Measurements from ENCODE around the gene NAV3. TPM values are rescaled to one million over a fixed set of nuclear protein-coding genes. Genes with fewer than 3 reads are reported as not detected.

NAV3 gene
- total RNA-seq, 1 donor from 2014 or later = 17.0 TPM

- Histone ChIP-seq H3K4me3 (ENCODE audit: low read depth, low read length) (no peak overlapping the region), H3K36me3 (ENCODE audit: control insufficient read depth, insufficient read depth, low read length) (no peaks in the 10 kb centered on the region), H3K27me3 (ENCODE audit: control insufficient read depth, insufficient read depth, low read length) (no peaks in the 10 kb centered on the region)
- TF ChIP-seq, protein P1, sequence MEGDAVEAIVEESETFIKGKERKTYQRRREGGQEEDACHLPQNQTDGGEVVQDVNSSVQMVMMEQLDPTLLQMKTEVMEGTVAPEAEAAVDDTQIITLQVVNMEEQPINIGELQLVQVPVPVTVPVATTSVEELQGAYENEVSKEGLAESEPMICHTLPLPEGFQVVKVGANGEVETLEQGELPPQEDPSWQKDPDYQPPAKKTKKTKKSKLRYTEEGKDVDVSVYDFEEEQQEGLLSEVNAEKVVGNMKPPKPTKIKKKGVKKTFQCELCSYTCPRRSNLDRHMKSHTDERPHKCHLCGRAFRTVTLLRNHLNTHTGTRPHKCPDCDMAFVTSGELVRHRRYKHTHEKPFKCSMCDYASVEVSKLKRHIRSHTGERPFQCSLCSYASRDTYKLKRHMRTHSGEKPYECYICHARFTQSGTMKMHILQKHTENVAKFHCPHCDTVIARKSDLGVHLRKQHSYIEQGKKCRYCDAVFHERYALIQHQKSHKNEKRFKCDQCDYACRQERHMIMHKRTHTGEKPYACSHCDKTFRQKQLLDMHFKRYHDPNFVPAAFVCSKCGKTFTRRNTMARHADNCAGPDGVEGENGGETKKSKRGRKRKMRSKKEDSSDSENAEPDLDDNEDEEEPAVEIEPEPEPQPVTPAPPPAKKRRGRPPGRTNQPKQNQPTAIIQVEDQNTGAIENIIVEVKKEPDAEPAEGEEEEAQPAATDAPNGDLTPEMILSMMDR (IDR thresholded peaks at IDR 0.05; ENCODE audit: insufficient read depth, low read length, poor library complexity, severe bottlenecking) = no peak
- DNase-seq (ENCODE audit: low read depth) = no peak
These were observed 63.2 kb downstream of the NAV3 start for GRCh38 chr12:77893918-77894317.

- Histone ChIP-seq H3K36me3 (ENCODE audit: control insufficient read depth, insufficient read depth, low read length) (no peaks in the 10 kb centered on the region), H3K27me3 (ENCODE audit: control insufficient read depth, insufficient read depth, low read length) (no peaks in the 10 kb centered on the region), H3K4me3 (ENCODE audit: low read depth, low read length) (no peak overlapping the region)
- TF ChIP-seq, protein P1 (IDR thresholded peaks at IDR 0.05; ENCODE audit: insufficient read depth, low read length, poor library complexity, severe bottlenecking) = no peak
- no peak for DNase-seq (ENCODE audit: low read depth)
These were observed 63.9 kb downstream of the NAV3 start for GRCh38 chr12:77894556-77894955.

DNA sequence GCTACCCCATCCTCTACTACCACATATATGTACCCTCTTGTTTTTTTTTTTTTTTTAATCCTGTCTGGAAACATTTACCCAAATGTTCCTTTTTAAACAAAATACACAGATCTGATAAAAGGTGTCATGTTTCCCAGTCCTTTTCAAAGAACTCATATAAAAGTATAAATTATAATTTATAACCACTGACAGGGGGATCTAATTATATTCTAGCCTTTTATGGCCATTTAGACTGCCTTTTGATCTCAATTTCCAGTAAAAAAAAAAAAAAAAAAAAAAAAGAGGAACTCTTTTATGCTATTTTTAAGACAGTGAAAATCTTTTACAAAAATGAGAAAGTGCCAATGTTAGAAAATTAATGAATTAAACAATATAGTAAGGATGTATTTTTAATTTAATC, 65.0 kb downstream of the NAV3 start:
- H3K4me3 ChIP-seq (ENCODE audit: low read depth, low read length) = no peak overlapping the region
- H3K27me3 ChIP-seq (ENCODE audit: control insufficient read depth, insufficient read depth, low read length) = no peaks in the 10 kb centered on the region
- TF ChIP-seq, protein P1 (IDR thresholded peaks at IDR 0.05; ENCODE audit: insufficient read depth, low read length, poor library complexity, severe bottlenecking) = no peak
- DNase-seq (ENCODE audit: low read depth) = no peak
- H3K36me3 ChIP-seq (ENCODE audit: control insufficient read depth, insufficient read depth, low read length) = no peaks in the 10 kb centered on the region

- TF ChIP-seq, protein P1 (IDR thresholded peaks at IDR 0.05; ENCODE audit: insufficient read depth, low read length, poor library complexity, severe bottlenecking) = no peak
- no peaks in the 10 kb centered on the region for H3K36me3 ChIP-seq (ENCODE audit: control insufficient read depth, insufficient read depth, low read length)
These were observed 77.2 kb downstream of the NAV3 start for GRCh38 chr12:77907936-77908335.

GRCh38 chr12:77914081-77914488, 83.4 kb downstream of the NAV3 start:
- TF ChIP-seq, protein P1 (IDR thresholded peaks at IDR 0.05; ENCODE audit: insufficient read depth, low read length, poor library complexity, severe bottlenecking) = no peak

More at GRCh38 chr12:77907936-77908335, 77.2 kb downstream of the NAV3 start:
- Histone ChIP-seq H3K27me3 (ENCODE audit: control insufficient read depth, insufficient read depth, low read length) (no peaks in the 10 kb centered on the region), H3K4me3 (ENCODE audit: low read depth, low read length) (no peak overlapping the region)
- no peak for DNase-seq (ENCODE audit: low read depth)

GRCh38 chr12:77915071-77915600, 84.4 kb downstream of the NAV3 start:
- TF ChIP-seq, protein P1 (IDR thresholded peaks at IDR 0.05; ENCODE audit: insufficient read depth, low read length, poor library complexity, severe bottlenecking) = no peak
- no peak overlapping the region for H3K4me3 ChIP-seq (ENCODE audit: low read depth, low read length)
- DNase-seq (ENCODE audit: low read depth) = no peak
- H3K36me3 ChIP-seq (ENCODE audit: control insufficient read depth, insufficient read depth, low read length) = no peaks in the 10 kb centered on the region
- no peaks in the 10 kb centered on the region for H3K27me3 ChIP-seq (ENCODE audit: control insufficient read depth, insufficient read depth, low read length)

More at GRCh38 chr12:77914081-77914488, 83.4 kb downstream of the NAV3 start:
- no peak for DNase-seq (ENCODE audit: low read depth)
- Histone ChIP-seq H3K27me3 (ENCODE audit: control insufficient read depth, insufficient read depth, low read length) (no peaks in the 10 kb centered on the region), H3K4me3 (ENCODE audit: low read depth, low read length) (no peak overlapping the region), H3K36me3 (ENCODE audit: control insufficient read depth, insufficient read depth, low read length) (no peaks in the 10 kb centered on the region)

Data from kidney epithelial cell (primary cell).